Activated CD4-positive, alpha-beta T cell treated with anti-CD3 and anti-CD28 coated beads for 4 hours (primary cell): ENCODE data around the gene PPP1R26.
A peak's percentile ranks its signal among the peaks of the same experiment; 100 is the strongest.
"Not testable (repeated sequence)": the region's sequence is repeated elsewhere in the genome, so short reads cannot be mapped to it uniquely, and the experiment has no call there.

Experiments used
- DNase-seq, 2 donors: peaks; one replicate each; pipeline ENCODE4 v3.0.0-alpha.2; 2020

Gene PPP1R26

GRCh38 chr9:135479469-135480052 is at the start of gene PPP1R26:
Gene PPP1R26, plus strand, starts transcription at chr9:135479782. Its CDS starts 4,729 bp downstream, at chr9:135484511.
- no peak for DNase-seq

GRCh38 chr9:135437259-135437658 is 42.3 kb upstream of the PPP1R26 start:
- DNase-seq, result no peak

- not testable (repeated sequence) for DNase-seq
These were observed 41.9 kb upstream of the PPP1R26 start for GRCh38 chr9:135437696-135438095.

- peak; percentile 15 to 28 for DNase-seq
These were observed 40.9 kb upstream of the PPP1R26 start for GRCh38 chr9:135438581-135439232.

GRCh38 chr9:135439514-135439913 is 40.1 kb upstream of the PPP1R26 start:
- not testable (repeated sequence) for DNase-seq

GRCh38 chr9:135439916-135440315 is 39.7 kb upstream of the PPP1R26 start:
- no peak for DNase-seq

GRCh38 chr9:135440620-135441019 is 39.0 kb upstream of the PPP1R26 start:
- no peak for DNase-seq

- not testable (repeated sequence) for DNase-seq
These were observed 38.2 kb upstream of the PPP1R26 start for GRCh38 chr9:135441105-135442071.

- no peak for DNase-seq
These were observed 37.5 kb upstream of the PPP1R26 start for GRCh38 chr9:135442075-135442474.

GRCh38 chr9:135443797-135444425 is 35.7 kb upstream of the PPP1R26 start:
- no peak for DNase-seq

- no peak for DNase-seq
These were observed 32.5 kb upstream of the PPP1R26 start for GRCh38 chr9:135447126-135447525.

- no peak for DNase-seq
These were observed 30.9 kb upstream of the PPP1R26 start for GRCh38 chr9:135448663-135449100.

- not testable (repeated sequence) for DNase-seq
These were observed 30.1 kb upstream of the PPP1R26 start for GRCh38 chr9:135449532-135449931.

GRCh38 chr9:135450956-135451355 is 28.6 kb upstream of the PPP1R26 start:
- no peak for DNase-seq

GRCh38 chr9:135451909-135452308 is 27.7 kb upstream of the PPP1R26 start:
- DNase-seq, result not testable (repeated sequence)

- no peak for DNase-seq
These were observed 24.8 kb upstream of the PPP1R26 start for GRCh38 chr9:135454737-135455136.

GRCh38 chr9:135455401-135456030 is 24.1 kb upstream of the PPP1R26 start:
- no peak for DNase-seq

- DNase-seq, result no peak
These were observed 23.0 kb upstream of the PPP1R26 start for GRCh38 chr9:135456436-135457104.

- not testable (repeated sequence) for DNase-seq
These were observed 21.1 kb upstream of the PPP1R26 start for GRCh38 chr9:135458478-135458877.

GRCh38 chr9:135461936-135462335 is 17.6 kb upstream of the PPP1R26 start:
- no peak for DNase-seq

GRCh38 chr9:135463140-135463539 is 16.4 kb upstream of the PPP1R26 start:
- DNase-seq, result no peak

GRCh38 chr9:135464181-135464580 is 15.4 kb upstream of the PPP1R26 start:
- DNase-seq, result no peak
